Inferior parietal cortex (tissue), 1 donor: ENCODE data around the gene DCLRE1B.

Experiments
- DNase-seq: peaks from one replicate; pipeline ENCODE4 v3.0.0-alpha.2; 2016; ENCODE audit errors: extremely low spot score

The DCLRE1B gene

DNA sequence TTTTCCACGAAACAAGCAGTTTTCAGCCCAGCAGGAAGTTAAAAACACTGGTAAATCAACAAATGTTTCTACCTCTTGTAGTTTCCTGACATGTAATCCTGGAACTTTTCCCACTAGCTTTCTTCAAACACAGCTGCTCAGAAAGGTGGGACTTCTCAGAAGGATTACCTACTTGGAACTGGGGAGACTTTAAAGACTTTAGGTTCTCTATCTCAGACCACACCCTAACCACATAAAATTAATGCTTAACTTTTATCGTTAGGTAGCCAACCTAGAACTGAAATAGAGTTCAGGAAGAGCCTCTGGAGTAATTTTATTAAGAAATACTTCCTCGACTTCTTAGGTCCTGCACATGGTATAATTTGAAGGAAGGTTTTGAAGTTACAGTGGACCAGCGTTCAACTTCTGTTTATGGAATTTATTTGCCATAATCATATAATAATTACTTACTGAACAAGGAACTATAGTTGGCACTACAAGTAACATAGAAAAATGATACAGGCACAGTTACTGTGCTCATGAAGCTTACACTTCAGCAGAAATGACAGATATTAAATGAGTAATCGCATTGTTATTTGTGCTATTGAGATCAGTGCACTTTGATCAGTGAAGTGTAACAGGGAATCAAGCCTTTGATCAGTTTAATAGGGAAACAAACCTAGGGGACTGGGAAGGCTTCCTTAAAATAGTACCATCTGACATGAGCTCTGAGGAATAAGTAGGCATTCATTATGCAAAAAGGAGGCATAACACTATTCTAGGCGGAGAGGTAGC is 17.5 kb upstream of the DCLRE1B start, which contains the start of gene BCL2L15:
Gene BCL2L15, minus strand, starts transcription at position 180 of the 774 bp plus-strand sequence. CDS start 206 bp downstream, outside the sequence.
- no peak for DNase-seq

DNA sequence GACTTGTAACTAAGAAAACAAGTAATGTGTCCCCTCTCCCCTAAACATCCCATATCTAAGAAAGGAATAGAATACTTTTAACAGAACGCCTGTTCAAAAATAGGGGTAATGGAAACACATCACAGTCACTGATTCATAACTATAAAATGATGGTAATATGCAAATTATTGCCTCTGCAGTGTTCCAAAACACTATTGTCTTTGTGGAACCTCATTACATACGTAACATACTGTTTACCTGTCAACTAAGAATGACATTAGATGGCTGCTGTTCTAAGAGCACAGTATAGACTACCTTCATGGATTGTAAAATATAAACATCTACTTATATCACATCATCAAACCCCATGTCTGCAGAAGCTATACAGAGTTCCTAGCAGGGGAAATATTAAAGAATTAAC is 14.3 kb upstream of the DCLRE1B start:
- no peak for DNase-seq

DNA sequence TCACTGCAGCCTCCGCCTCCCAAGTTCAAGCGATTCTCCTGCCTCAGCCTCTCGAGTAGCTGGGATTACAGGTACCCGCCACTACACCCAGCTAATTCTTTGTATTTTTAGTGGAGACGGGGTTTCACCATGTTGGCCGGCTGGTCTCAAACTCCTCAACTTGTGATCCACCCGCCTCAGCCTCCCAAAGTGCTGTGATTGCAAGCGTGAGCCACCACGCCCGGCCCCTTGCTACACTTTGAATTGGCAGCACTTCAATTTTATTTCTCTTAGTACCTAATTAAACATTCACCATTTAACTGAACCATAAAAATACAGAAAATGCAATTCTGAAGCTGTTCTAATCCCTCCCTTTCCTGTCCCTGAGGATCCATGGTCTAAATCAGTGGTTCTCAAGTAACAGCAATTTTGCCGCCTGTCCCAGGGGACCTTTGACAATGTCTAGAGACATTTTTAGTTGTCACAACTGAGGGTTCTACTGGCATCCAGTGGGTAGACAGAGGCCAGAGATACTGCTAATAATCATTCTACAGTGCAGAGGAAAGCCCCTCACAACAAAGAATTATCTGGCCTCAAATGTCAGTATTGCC is 13.4 kb upstream of the DCLRE1B start:
- no peak for DNase-seq

GRCh38 chr1:113893267-113893666 is 11.9 kb upstream of the DCLRE1B start:
- no peak for DNase-seq

GRCh38 chr1:113895098-113895497 is 10.0 kb upstream of the DCLRE1B start:
- no peak for DNase-seq

GRCh38 chr1:113895961-113896360 is 9.2 kb upstream of the DCLRE1B start:
- no peak for DNase-seq

GRCh38 chr1:113898241-113898814 is 6.8 kb upstream of the DCLRE1B start:
- DNase-seq = no peak

DNA sequence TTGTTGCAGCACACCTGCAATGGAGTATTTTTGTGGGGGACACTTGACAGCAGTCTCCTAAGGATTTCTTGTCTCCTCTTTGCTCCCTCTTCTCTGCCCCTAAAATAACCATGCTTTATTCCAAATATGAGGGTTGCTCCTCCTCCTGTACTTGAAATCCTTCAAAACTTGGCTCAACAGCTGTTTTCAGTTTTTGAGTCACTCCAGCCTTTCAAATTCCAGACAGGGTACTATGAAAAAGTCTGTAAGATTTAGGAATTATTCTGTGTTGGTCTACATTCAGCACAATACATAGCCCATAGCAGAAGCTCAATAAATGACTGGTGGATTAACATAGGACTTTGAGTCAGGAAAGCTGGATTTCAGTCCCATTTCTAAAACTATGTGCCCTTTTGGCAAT is 6.0 kb upstream of the DCLRE1B start:
- no peak for DNase-seq

DNA sequence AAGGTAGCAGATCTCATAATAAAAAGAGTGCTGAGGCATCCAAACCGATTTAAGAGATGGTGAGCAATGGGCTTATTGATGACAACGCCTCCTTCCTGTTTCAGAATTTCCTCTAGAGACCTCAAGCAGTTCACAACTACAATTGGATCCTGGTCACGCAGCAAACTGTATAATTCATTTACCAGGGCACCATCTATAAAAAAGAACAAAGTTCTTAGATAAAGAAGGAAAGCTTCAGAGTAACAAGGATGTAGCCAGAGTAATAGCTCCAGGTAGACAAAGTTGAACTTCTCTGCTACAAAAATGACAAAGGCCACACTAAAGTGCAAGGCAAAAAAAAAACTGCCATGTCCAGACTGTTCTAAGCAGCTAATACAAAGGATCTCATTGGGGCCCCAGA is 3.9 kb upstream of the DCLRE1B start:
- DNase-seq = no peak

DNA sequence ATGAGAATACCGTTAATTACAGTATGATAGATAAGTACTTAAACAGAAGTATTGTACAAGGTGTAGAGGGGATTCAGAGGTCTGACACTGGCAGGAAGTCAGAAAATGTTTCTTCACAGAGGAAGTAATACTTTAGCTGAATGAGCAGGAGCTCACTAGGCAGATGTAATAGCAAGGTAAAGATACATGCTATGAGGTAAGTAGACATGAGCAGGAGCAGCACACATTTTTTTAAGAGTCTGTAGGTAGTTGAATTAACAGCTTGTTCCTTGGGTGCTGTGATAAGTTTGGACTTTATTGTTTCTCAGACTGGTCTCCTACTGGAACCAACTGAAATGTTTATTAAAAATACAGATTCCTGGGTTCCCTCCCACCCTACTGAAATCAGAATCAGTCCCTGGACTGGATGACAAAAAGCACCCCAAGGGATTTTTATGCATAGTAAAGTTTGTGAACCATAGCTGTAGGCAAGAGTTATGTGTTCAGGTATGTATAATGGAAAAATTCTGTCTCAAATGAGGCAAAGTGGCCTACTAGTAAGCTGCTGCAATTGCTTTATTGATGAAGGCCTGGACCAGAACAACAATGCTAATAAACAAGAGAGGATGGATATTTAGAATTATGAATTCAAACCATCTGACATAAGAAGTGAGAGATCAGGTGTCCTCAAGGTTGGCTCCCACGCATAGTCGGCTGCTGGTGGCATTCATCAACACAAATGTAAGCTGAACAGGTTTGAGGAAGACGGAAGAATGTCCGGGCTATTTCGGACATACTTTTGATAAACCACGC is 1.4 kb upstream of the DCLRE1B start:
- no peak for DNase-seq

GRCh38 chr1:113904293-113904673 is 843 bp upstream of the DCLRE1B start:
- DNase-seq = no peak

GRCh38 chr1:113905435-113905861 is 322 bp downstream of the DCLRE1B start:
- DNase-seq = no peak

- no peak for DNase-seq
Measured at GRCh38 chr1:113912594-113913311, 7.6 kb downstream of the DCLRE1B start.

GRCh38 chr1:113913312-113913668 is 8.2 kb downstream of the DCLRE1B start:
- DNase-seq = no peak

DNA sequence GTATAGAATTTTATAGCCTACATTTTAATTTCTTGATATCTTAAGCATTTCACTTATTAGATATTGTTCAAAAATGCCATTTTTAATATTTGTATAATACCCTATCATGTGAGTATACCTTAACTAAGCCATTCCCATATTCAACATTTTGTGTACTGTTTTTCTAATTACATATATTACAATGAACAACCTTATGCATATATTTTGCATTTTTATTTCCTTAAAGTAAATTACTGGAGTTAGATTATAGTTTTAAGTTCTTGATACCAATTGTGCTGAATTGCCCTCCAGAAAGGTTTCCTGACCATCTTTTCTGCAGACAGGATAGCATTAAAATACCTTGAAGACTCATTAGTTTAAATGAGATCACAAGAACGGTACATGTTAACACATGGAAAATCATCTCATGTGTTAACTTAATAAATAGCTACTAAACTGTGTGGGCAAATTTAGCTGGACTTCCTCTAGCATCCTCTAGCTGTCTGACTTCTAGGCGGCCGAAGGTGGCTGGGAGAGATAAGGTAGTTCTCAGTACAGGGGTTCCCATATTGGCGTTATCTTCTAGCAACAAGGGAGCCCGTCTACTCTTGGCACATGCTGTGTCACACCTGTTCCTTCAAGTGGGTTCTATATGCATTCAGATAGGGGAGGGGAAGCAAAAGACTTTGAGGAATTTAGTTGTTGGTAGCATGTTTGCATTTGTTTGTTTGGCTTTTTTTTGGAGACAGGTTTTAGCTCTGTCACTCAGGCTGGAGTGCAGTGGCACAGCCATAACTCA is 8.9 kb downstream of the DCLRE1B start:
- DNase-seq = peak; percentile 53

DNA sequence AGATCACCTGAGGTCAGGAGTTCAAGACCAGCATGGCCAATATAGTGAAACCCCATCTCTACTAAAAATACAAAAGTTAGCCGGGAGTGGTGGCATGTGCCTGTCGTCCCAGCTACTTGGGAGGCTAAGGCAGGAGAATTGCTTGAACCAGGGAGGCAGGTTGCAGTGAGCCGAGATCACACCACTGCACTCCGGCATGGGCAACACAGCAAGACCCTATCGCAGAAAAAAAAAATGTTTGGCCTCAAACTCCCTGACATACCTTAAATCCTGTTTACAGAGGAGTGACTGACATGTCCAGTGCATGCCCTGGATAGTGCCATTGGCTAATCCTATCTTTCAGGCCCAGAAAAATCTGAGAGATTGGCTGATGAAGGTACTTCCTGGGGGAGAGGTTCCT is 11.8 kb downstream of the DCLRE1B start:
- DNase-seq = no peak

DNA sequence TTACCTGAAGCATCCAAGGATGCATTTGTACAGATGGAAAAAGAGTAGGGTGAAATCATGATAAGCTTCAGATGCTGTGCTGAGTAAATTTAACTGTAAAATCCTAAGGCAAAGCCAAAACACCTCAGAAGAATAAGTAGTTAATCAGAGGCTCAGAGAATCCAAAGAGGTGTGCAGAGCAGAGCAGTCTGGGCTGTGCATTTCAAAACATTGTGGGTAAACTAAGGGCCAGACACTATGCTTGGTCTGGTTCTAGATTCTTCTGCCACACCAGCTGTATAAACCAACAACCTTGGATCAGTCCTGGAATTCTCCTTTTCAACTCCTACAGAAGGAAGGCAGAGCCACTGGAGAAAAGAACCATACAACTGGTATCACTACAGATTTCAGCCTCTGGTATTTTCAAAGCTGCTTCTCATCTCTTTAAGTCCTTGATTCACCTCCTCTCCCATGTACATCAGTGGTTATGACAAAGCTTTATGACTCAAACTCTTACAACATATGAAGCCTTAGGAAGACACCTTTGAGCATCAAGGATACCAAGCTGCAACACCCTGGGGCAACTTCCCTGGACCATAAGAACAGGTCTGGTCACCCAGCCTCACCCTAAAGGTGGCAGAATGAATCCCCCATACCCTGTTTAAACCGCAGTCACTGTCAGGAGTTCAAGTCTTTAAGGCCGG is 12.4 kb downstream of the DCLRE1B start:
- DNase-seq = no peak

GRCh38 chr1:113918243-113918642 is 13.1 kb downstream of the DCLRE1B start:
- no peak for DNase-seq

GRCh38 chr1:113922957-113923356 is 17.8 kb downstream of the DCLRE1B start:
- no peak for DNase-seq

- DNase-seq = no peak
Measured at GRCh38 chr1:113924473-113924872, 19.3 kb downstream of the DCLRE1B start.
